NT2/D1 (cell line): ENCODE results near the gene MEGF8.

ENCODE experiments used
- SUZ12 ChIP-seq: IDR thresholded peaks from 2 replicates; pipeline ENCODE4 v1.6.1; 2011; ENCODE audit not compliant: insufficient read length, insufficient read depth; ENCODE audit errors: extremely low read depth
- ZNF274 ChIP-seq: IDR thresholded peaks from 2 replicates; pipeline ENCODE4 v1.6.1; 2011; ENCODE audit warnings: mild to moderate bottlenecking, low read depth, low read length

GRCh38 chr19:42327381-42327780 lies 1.9 kb downstream of the MEGF8 start:
- TF ChIP-seq SUZ12, result no peak
- TF ChIP-seq ZNF274, result no peak
